SKM-1 (cell line): ENCODE data around the gene CUEDC2.
A peak's percentile ranks its signal among the peaks of the same experiment; 100 is the strongest.

Source experiments
- DNase-seq: peaks from one replicate; lab custom pipeline; 2025; ENCODE audit not compliant: unreplicated experiment; lab: John Stamatoyannopoulos, UW

Gene CUEDC2, protein sequence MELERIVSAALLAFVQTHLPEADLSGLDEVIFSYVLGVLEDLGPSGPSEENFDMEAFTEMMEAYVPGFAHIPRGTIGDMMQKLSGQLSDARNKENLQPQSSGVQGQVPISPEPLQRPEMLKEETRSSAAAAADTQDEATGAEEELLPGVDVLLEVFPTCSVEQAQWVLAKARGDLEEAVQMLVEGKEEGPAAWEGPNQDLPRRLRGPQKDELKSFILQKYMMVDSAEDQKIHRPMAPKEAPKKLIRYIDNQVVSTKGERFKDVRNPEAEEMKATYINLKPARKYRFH

DNA sequence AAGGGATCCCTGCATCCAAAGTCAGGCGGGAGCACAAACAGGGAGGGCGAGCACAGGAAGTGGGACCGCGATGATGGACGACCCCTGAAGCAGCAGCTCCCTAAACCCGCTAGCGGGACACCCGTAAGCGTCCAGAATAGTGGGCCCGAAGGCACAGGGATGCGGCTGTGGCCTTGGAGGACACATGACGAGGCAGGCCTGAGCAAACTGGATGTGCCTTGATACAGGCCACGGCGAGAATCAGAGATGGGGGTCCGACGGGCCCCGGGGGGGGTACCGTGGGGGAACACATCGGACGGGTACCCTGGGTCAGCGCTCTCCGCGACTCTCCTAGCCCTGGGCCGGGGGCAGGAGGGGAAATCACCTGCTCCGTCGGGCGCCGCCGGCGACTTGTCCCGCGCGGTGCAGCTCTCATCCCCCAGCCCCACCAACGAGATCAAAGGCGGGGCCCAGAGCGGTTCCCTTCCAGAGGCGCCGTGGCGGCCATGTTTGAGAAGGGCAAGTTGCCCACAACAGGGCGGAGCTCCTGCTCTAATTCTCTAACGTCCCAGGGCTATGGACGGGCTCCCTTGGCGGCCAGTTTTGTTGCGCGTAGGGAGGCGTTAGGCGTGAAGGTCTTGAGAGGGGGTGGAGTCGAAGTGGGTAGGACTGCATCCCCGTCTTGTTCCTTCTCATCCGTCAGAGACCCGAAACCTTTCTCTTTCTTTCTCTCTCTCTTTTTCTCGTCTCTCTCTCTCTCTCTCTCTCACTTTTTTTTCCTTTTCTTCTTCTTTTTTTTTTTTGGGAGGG is at the start of gene CUEDC2:
Gene CUEDC2 (minus strand): TSS at position 413 of the 789 bp plus-strand sequence. CDS start 7,386 bp downstream, outside the sequence.
- DNase-seq: peak; percentile 95

GRCh38 chr10:102480396-102480795 is 48.0 kb upstream of the CUEDC2 start:
- no peak for DNase-seq

- DNase-seq: no peak
Measured at GRCh38 chr10:102479651-102480050, 47.3 kb upstream of the CUEDC2 start.

GRCh38 chr10:102476466-102477141 is 44.2 kb upstream of the CUEDC2 start:
- no peak for DNase-seq

GRCh38 chr10:102475451-102476040 is 43.2 kb upstream of the CUEDC2 start:
- no peak for DNase-seq

- no peak for DNase-seq
Measured at GRCh38 chr10:102473445-102474331, 41.3 kb upstream of the CUEDC2 start.

DNA sequence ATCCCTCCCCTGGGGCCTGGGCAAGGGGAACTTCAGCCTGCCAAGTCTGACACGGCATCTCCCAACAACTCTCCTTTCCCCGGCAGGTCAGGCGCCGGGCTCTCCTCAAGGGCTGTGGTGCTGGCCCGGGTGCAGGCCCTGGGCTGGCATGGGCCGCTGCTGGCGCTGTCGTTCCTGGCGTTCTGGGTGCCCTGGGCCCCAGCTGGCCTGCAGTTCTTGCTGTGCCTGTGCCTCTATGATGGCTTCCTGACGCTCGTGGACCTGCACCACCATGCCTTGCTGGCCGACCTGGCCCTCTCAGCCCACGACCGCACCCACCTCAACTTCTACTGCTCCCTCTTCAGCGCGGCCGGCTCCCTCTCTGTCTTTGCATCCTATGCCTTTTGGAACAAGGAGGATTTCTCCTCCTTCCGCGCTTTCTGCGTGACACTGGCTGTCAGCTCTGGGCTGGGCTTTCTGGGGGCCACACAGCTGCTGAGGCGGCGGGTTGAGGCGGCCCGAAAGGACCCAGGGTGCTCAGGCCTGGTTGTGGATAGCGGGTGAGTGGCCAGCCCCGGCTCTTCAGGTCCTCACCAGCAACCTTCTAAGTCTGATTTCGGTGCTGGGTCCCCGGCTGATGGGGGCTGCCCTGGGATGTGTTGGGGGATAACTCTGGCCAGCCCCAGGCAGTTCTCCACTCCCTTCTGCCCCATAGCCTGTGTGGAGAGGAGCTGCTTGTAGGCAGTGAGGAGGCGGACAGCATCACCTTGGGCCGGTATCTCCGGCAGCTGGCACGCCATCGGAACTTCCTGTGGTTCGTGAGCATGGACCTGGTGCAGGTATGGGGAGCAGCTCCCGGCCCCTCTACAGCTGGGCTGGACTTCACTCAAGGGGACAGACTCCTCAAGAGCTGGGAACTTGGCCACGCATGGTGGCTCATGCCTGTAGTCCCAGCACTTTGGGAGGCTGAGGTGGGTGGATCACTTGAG is 38.5 kb upstream of the CUEDC2 start:
- DNase-seq: no peak

DNA sequence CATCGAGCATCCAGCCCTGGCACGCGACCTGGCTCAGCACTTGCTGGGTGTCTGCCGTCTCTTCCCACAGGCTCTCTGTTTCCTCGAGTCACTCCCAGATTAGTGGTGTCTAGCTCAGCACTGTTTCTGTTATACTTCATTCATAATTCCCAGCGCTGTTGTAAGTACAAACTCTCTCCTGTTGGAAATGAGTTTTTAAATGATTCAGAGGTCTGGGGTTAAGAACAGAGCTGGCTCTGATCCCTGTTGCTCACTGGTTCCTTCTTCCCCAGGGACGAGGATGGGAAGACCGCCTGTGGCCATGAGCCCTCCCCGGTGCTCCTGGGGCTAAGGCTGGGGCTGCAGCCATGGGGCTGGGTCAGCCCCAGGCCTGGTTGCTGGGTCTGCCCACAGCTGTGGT is 36.3 kb upstream of the CUEDC2 start:
- DNase-seq: no peak

GRCh38 chr10:102467971-102468438 is 35.6 kb upstream of the CUEDC2 start:
- DNase-seq: peak; percentile 87

DNA sequence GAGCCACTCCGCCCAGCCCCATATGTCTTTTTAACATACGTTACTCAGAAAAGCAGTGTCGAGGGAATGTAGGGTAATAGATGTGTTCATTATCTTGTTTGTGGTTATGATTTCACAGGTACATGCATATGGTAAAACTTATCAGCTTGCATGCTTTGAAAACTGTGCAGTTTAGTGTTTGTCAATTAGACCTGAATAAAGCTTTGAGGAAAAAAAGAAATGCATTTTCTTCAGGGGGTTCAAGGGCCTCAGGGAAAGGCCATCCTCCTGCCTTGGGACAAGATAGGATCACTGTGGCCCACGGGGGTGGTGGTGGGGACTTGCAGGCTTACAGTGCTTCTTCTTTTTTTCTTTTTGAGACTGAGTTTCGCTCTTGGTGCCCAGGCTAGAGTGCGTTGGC is 34.9 kb upstream of the CUEDC2 start:
- DNase-seq: no peak

- no peak for DNase-seq
Measured at GRCh38 chr10:102465466-102465865, 33.1 kb upstream of the CUEDC2 start.

DNA sequence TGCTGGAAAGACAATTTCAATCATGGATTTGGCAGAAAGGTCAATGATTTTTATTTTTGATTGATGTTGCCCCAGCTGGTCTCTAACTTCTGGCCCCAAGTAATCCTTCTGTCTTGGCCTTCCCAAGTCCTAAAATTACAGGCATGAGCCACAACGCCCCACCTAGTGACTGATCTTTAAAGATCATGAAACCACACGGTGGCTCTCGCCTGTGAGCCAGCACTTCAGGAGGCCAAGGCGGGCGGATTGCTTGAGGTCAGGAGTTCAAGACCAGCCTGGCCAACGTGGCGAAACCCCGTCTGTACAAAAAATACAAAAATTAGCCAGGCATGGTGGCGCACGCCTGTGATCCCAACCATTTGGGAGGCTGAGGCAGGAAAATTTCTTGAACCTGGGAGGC is 31.6 kb upstream of the CUEDC2 start:
- DNase-seq: no peak

GRCh38 chr10:102462512-102463054 is 30.2 kb upstream of the CUEDC2 start:
- no peak for DNase-seq

DNA sequence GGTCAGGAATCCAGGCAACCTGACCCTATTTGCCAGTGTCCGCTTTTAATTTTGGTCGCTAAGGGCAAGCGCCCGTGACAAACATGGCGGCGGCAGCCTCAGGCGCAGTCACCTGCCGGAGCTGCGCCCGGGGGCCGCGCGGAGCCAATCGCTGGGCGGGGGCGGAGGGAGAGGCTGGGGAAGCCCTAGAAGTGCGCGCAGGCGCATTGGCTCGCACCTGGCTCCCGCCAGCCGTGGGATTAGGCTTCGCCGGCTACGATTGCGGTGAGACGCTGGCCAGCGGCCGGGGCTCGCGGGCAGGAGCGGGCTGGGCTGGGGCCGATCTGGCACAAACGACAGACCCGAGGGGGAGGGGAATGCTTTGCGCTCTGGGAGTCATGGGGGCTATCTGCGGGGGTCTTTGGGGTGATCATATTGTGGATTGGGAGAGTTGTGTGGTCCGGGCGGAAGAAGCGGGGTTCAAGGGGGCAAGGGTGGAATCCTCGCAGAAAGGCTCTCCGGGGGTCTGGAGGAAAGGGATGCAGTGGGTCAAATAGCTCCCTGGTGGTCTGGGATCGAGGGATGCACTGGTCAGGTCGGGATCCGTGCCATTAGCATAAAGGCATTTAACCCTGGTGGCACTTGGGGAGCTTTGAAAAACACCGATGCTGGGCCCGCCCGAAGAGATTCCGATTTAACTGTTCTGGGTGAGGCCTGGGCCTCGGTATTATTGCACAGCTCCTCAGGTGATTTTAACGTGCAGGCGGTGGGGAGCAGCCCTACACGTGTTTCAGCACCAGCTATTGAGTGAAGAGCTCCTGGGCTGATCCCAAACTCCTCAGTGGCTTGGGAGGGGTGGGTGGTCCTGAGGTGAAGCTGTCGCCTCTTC is 29.0 kb upstream of the CUEDC2 start:
- peak; percentile 68 for DNase-seq

- no peak for DNase-seq
Measured at GRCh38 chr10:102460836-102461186, 28.4 kb upstream of the CUEDC2 start.

GRCh38 chr10:102458656-102459055 is 26.3 kb upstream of the CUEDC2 start:
- DNase-seq: no peak

DNA sequence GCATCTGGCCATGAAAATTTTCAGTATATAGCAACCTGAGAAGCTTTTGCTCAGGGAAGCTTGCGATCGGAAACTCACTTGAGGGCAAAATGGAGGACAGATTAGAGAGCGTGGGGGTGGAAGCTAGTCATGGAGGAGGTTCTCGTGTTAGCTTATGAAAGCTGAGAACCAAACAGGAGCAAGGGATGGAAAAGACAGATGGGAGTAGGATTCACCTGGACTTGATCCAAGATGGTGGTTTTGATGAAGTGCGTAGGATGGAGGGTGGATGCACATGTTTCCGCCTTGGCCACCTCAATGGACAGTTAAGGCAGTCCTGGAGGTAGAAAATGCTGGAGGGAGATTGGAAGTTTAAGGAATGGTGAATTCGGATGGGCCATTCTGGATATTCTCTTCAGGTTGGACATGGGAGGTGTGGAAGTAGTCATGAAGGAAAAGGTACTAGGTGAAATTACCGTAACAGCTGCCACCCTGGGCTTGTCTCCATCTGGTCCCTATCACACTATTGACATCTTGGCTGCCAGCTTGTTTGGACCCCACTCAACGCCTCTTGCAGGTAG is 25.3 kb upstream of the CUEDC2 start:
- no peak for DNase-seq
